SK-N-SH treated with all-trans-retinoic acid at 6 μM for 48 hours (cell line): ENCODE data around the gene HEATR1.
A peak's percentile ranks its signal among the peaks of the same experiment; 100 is the strongest.

Experiments
- ATAC-seq: fragments of 200-7000 bp; cut with Tn5 transposase; 3 replicates; pipeline ENCODE4 v1.9.1; 2020; ENCODE audit warnings: mild to moderate bottlenecking, moderate library complexity
- ARNTL ChIP-seq: fragments of 450-650 bp; formaldehyde crosslinking; IDR thresholded peaks from 2 replicates; pipeline ENCODE4 v1.5.0; 2020; ENCODE audit warnings: low read depth, mild to moderate bottlenecking, moderate library complexity, borderline replicate concordance
- BACH2 ChIP-seq: fragments of 250-450 bp; sonication (Bioruptor Pico); IDR thresholded peaks from 2 replicates; pipeline ENCODE4 v1.9.0; 2021; ENCODE audit warnings: mild to moderate bottlenecking, borderline replicate concordance
- CSDC2 ChIP-seq: fragments of 250-450 bp; sonication (Bioruptor Pico); IDR thresholded peaks from 2 replicates; pipeline ENCODE4 v1.5.0; 2020; ENCODE audit warnings: mild to moderate bottlenecking, moderate library complexity
- ESRRG ChIP-seq: fragments of 250-450 bp; sonication (Bioruptor Pico); IDR thresholded peaks from 2 replicates; pipeline ENCODE4 v1.6.1; 2021; ENCODE audit warnings: mild to moderate bottlenecking
- GLIS3 ChIP-seq: fragments of 250-450 bp; sonication (Bioruptor Pico); IDR thresholded peaks from 2 replicates; pipeline ENCODE4 v1.5.0; 2020; ENCODE audit warnings: mild to moderate bottlenecking, moderate library complexity
- ISL1 ChIP-seq: fragments of 250-450 bp; sonication (Bioruptor Pico); IDR thresholded peaks from 2 replicates; pipeline ENCODE4 v2.1.2; 2022; ENCODE audit warnings: mild to moderate bottlenecking, moderate library complexity
- OSR1 ChIP-seq: fragments of 250-450 bp; sonication (Bioruptor Pico); IDR thresholded peaks from 2 replicates; pipeline ENCODE4 v1.8.0; 2022; ENCODE audit warnings: moderate library complexity, mild to moderate bottlenecking, inconsistent platforms
- PPARA ChIP-seq: fragments of 250-450 bp; sonication (Bioruptor Pico); IDR thresholded peaks from 2 replicates; pipeline ENCODE4 v1.5.0; 2020; ENCODE audit warnings: mild to moderate bottlenecking, borderline replicate concordance
- RARB ChIP-seq: fragments of 250-450 bp; sonication (Bioruptor Pico); IDR thresholded peaks from 2 replicates; pipeline ENCODE4 v1.8.0; 2021; ENCODE audit warnings: mild to moderate bottlenecking, moderate library complexity
- SNAI2 ChIP-seq: fragments of 250-450 bp; sonication (Bioruptor Pico); IDR thresholded peaks from 2 replicates; pipeline ENCODE4 v1.5.0; 2020; ENCODE audit warnings: mild to moderate bottlenecking, moderate library complexity
- TCF4 ChIP-seq: fragments of 250-450 bp; sonication (Bioruptor Pico); IDR thresholded peaks from 2 replicates; pipeline ENCODE4 v1.8.0; 2021; ENCODE audit warnings: mild to moderate bottlenecking, moderate library complexity, borderline replicate concordance
- TOX ChIP-seq: fragments of 250-450 bp; sonication (Bioruptor Pico); IDR thresholded peaks from 2 replicates; pipeline ENCODE4 v1.8.0; 2021; ENCODE audit warnings: mild to moderate bottlenecking, moderate library complexity, borderline replicate concordance
- ZC3H10 ChIP-seq: fragments of 250-450 bp; sonication (Bioruptor Pico); IDR thresholded peaks from 2 replicates; pipeline ENCODE4 v1.5.1; 2021; ENCODE audit warnings: mild to moderate bottlenecking, moderate library complexity
- ZFP3 ChIP-seq: fragments of 250-450 bp; sonication (Bioruptor Pico); IDR thresholded peaks from 2 replicates; pipeline ENCODE4 v1.5.0; 2020; ENCODE audit warnings: mild to moderate bottlenecking, moderate library complexity
- ZFP30 ChIP-seq: fragments of 450-650 bp; formaldehyde crosslinking; IDR thresholded peaks from 2 replicates; pipeline ENCODE4 v1.5.0; 2022; ENCODE audit warnings: mild to moderate bottlenecking, moderate library complexity
- ZNF565 ChIP-seq: fragments of 450-650 bp; formaldehyde crosslinking; conservative IDR thresholded peaks from 2 replicates; pipeline ENCODE4 v1.5.0; 2020; ENCODE audit warnings: low read depth, mild to moderate bottlenecking, moderate library complexity
- ZNF70 ChIP-seq: fragments of 450-650 bp; formaldehyde crosslinking; IDR thresholded peaks from 2 replicates; pipeline ENCODE4 v1.5.0; 2020; ENCODE audit warnings: mild to moderate bottlenecking, moderate library complexity
- ZNF8 ChIP-seq: fragments of 450-650 bp; formaldehyde crosslinking; IDR thresholded peaks from 2 replicates; pipeline ENCODE4 v1.5.0; 2020; ENCODE audit warnings: mild to moderate bottlenecking, moderate library complexity
- TF ChIP-seq, protein P1 (sequence below): fragments of 250-450 bp; sonication (Bioruptor Pico); IDR thresholded peaks from 2 replicates; pipeline ENCODE4 v1.5.0; 2020; ENCODE audit warnings: mild to moderate bottlenecking, moderate library complexity
- TF ChIP-seq, protein P2 (sequence below): fragments of 250-450 bp; sonication (Bioruptor Pico); IDR thresholded peaks from 2 replicates; pipeline ENCODE4 v1.5.1; 2020; ENCODE audit warnings: low read depth, mild to moderate bottlenecking, moderate library complexity
- TF ChIP-seq, protein P3 (sequence below): fragments of 250-450 bp; sonication (Bioruptor Pico); IDR thresholded peaks from 2 replicates; pipeline ENCODE4 v1.8.0; 2020; ENCODE audit warnings: mild to moderate bottlenecking, moderate library complexity, borderline replicate concordance
- TF ChIP-seq, protein P4 (sequence below): fragments of 250-450 bp; sonication (Bioruptor Pico); IDR thresholded peaks from 2 replicates; pipeline ENCODE4 v1.5.1; 2021; ENCODE audit warnings: mild to moderate bottlenecking, moderate library complexity
- TF ChIP-seq, protein P5 (sequence below): fragments of 250-450 bp; sonication (Bioruptor Pico); IDR thresholded peaks from 2 replicates; pipeline ENCODE4 v1.8.0; 2021; ENCODE audit warnings: low read depth, mild to moderate bottlenecking, moderate library complexity, borderline replicate concordance

HEATR1 gene

DNA sequence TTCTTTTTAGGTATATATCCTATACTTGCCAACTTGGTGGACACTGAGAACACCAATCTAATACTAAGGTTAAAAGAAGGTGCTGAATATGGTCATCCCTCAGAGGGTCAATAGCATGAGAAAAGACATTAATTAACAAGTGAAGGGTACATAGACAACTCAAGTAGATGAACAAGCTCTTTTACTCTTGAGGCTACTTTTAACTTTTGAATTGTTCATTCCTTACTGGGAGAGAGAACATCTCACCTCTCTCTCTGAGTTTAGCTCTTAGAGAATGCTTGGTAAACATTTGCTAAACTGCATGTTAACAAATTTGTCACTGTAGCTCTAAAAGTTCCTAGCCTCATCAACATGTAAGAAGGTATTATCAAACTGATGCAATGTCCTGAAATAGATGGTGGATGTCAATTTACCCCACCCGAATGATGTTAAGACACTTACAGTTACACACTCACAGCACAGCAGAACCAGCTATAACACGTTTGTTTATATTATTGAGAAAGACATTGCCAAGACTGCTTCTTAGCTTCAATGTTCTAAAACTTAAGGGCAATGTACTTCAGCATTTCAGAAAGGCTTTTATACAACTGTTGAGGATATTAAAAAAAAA, 35.9 kb downstream of the HEATR1 start:
- TF ChIP-seq TOX (no peak), CSDC2 (CRISPR knock-in tag) (no peak), OSR1 (CRISPR knock-in tag) (no peak), ESRRG (CRISPR knock-in tag) (no peak), ZC3H10 (CRISPR knock-in tag) (no peak), ISL1 (CRISPR knock-in tag) (no peak), RARB (CRISPR knock-in tag) (no peak), SNAI2 (no peak), ZFP30 (CRISPR knock-in tag) (no peak), GLIS3 (no peak), BACH2 (CRISPR knock-in tag) (no peak), ZNF565 (CRISPR knock-in tag) (no peak), PPARA (CRISPR knock-in tag) (no peak), ARNTL (CRISPR knock-in tag) (no peak), ZNF70 (CRISPR knock-in tag) (no peak), ZFP3 (CRISPR knock-in tag) (no peak), TCF4 (no peak)
- TF ChIP-seq, protein P1, sequence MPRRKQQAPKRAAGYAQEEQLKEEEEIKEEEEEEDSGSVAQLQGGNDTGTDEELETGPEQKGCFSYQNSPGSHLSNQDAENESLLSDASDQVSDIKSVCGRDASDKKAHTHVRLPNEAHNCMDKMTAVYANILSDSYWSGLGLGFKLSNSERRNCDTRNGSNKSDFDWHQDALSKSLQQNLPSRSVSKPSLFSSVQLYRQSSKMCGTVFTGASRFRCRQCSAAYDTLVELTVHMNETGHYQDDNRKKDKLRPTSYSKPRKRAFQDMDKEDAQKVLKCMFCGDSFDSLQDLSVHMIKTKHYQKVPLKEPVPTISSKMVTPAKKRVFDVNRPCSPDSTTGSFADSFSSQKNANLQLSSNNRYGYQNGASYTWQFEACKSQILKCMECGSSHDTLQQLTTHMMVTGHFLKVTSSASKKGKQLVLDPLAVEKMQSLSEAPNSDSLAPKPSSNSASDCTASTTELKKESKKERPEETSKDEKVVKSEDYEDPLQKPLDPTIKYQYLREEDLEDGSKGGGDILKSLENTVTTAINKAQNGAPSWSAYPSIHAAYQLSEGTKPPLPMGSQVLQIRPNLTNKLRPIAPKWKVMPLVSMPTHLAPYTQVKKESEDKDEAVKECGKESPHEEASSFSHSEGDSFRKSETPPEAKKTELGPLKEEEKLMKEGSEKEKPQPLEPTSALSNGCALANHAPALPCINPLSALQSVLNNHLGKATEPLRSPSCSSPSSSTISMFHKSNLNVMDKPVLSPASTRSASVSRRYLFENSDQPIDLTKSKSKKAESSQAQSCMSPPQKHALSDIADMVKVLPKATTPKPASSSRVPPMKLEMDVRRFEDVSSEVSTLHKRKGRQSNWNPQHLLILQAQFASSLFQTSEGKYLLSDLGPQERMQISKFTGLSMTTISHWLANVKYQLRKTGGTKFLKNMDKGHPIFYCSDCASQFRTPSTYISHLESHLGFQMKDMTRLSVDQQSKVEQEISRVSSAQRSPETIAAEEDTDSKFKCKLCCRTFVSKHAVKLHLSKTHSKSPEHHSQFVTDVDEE (CRISPR knock-in tag), result no peak
- TF ChIP-seq, protein P2, sequence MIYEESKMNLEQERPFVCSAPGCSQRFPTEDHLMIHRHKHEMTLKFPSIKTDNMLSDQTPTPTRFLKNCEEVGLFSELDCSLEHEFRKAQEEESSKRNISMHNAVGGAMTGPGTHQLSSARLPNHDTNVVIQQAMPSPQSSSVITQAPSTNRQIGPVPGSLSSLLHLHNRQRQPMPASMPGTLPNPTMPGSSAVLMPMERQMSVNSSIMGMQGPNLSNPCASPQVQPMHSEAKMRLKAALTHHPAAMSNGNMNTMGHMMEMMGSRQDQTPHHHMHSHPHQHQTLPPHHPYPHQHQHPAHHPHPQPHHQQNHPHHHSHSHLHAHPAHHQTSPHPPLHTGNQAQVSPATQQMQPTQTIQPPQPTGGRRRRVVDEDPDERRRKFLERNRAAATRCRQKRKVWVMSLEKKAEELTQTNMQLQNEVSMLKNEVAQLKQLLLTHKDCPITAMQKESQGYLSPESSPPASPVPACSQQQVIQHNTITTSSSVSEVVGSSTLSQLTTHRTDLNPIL (CRISPR knock-in tag), result no peak
- ATAC-seq, result no peak

DNA sequence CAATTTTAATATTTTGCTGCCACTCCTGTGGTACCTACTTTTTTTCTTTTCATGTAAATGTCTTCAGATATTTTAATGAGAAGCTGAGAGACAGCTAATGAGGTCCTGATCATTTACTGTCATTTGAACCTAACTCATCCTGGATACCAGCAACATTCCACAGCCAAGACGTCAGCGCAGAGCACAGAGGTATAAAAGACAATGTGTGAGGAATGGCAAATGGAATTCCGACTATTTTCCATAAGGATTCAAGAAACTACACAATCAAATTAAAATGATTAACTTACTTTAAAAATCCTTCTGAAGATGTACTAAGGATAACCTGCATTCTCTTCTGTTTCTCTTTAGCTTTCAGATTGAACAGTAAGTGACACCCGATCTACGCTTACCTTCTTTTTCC, 38.8 kb downstream of the HEATR1 start:
- no peak for TF ChIP-seq ZNF70 (CRISPR knock-in tag)
- TF ChIP-seq ZNF8 (CRISPR knock-in tag), result no peak
- no peak for TF ChIP-seq GLIS3
- TF ChIP-seq BACH2 (CRISPR knock-in tag), result no peak
- peak; percentile 64; the same call in 1 of the 2 replicates for TF ChIP-seq ZC3H10 (CRISPR knock-in tag)
- TF ChIP-seq, protein P2 (CRISPR knock-in tag), result peak; percentile 81
- TF ChIP-seq CSDC2 (CRISPR knock-in tag), result no peak
- TF ChIP-seq ZFP30 (CRISPR knock-in tag), result no peak
- peak; percentile 97 for TF ChIP-seq ISL1 (CRISPR knock-in tag)
- TF ChIP-seq, protein P3, sequence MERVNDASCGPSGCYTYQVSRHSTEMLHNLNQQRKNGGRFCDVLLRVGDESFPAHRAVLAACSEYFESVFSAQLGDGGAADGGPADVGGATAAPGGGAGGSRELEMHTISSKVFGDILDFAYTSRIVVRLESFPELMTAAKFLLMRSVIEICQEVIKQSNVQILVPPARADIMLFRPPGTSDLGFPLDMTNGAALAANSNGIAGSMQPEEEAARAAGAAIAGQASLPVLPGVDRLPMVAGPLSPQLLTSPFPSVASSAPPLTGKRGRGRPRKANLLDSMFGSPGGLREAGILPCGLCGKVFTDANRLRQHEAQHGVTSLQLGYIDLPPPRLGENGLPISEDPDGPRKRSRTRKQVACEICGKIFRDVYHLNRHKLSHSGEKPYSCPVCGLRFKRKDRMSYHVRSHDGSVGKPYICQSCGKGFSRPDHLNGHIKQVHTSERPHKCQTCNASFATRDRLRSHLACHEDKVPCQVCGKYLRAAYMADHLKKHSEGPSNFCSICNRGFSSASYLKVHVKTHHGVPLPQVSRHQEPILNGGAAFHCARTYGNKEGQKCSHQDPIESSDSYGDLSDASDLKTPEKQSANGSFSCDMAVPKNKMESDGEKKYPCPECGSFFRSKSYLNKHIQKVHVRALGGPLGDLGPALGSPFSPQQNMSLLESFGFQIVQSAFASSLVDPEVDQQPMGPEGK, result no peak; the same call in 1 of the 2 replicates
- TF ChIP-seq SNAI2, result 0 out of 2 replicates have a peak, but pooled peaks have one; percentile 24
- peak; percentile 82 for ATAC-seq

DNA sequence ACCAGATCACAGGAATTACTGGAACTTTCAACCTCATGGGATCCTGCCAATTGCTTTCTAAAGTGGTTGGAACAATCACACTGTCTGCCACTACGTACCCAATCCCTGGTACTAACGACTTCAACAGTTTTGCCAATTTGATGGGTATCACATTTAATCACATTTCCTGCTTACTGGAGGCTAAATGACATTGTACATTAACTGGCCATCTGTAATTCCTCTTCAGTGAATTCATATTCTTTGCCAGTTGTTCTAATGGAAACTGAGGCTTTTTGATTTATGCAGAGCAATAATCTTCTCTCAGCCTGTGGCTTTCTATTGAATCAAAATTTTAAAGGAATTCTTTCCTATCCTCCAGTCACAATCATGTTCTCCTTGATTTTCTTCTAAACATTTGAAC, 42.3 kb downstream of the HEATR1 start:
- ATAC-seq, result peak; percentile 7; the same call in 2 of the 3 replicates
- TF ChIP-seq TOX, result no peak
- TF ChIP-seq SNAI2, result peak; percentile 92
- no peak for TF ChIP-seq ZNF70 (CRISPR knock-in tag)
- TF ChIP-seq, protein P4, sequence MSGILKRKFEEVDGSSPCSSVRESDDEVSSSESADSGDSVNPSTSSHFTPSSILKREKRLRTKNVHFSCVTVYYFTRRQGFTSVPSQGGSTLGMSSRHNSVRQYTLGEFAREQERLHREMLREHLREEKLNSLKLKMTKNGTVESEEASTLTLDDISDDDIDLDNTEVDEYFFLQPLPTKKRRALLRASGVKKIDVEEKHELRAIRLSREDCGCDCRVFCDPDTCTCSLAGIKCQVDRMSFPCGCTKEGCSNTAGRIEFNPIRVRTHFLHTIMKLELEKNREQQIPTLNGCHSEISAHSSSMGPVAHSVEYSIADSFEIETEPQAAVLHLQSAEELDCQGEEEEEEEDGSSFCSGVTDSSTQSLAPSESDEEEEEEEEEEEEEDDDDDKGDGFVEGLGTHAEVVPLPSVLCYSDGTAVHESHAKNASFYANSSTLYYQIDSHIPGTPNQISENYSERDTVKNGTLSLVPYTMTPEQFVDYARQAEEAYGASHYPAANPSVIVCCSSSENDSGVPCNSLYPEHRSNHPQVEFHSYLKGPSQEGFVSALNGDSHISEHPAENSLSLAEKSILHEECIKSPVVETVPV (CRISPR knock-in tag), result peak; percentile 71; the same call in 1 of the 2 replicates
- TF ChIP-seq ZFP3 (CRISPR knock-in tag), result 0 out of 2 replicates have a peak, but pooled peaks have one; percentile 67
- TF ChIP-seq, protein P1 (CRISPR knock-in tag), result peak; percentile 90
- TF ChIP-seq ZC3H10 (CRISPR knock-in tag), result no peak
- peak; percentile 75 for TF ChIP-seq CSDC2 (CRISPR knock-in tag)
- TF ChIP-seq, protein P5, sequence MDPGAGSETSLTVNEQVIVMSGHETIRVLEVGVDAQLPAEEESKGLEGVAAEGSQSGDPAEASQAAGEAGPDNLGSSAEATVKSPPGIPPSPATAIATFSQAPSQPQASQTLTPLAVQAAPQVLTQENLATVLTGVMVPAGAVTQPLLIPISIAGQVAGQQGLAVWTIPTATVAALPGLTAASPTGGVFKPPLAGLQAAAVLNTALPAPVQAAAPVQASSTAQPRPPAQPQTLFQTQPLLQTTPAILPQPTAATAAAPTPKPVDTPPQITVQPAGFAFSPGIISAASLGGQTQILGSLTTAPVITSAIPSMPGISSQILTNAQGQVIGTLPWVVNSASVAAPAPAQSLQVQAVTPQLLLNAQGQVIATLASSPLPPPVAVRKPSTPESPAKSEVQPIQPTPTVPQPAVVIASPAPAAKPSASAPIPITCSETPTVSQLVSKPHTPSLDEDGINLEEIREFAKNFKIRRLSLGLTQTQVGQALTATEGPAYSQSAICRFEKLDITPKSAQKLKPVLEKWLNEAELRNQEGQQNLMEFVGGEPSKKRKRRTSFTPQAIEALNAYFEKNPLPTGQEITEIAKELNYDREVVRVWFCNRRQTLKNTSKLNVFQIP (CRISPR knock-in tag), result no peak
- TF ChIP-seq TCF4, result peak; percentile 92
